GM10266 (cell line): ENCODE data around the gene RPS3A.

Experiments
- DNase-seq: peaks from one replicate; pipeline ENCODE4 v3.0.0; 2012; ENCODE audit errors: extremely low spot score
- CTCF ChIP-seq: IDR thresholded peaks from 2 replicates; pipeline ENCODE4 v1.5.1; 2012; ENCODE audit warnings: mild to moderate bottlenecking, low read depth; ENCODE audit not compliant: control insufficient read depth, insufficient read depth; ENCODE audit errors: missing control alignments

RPS3A gene

GRCh38 chr4:151143162-151143561, 43.7 kb downstream of the RPS3A start:
- TF ChIP-seq CTCF = no peak
- no peak for DNase-seq

DNA sequence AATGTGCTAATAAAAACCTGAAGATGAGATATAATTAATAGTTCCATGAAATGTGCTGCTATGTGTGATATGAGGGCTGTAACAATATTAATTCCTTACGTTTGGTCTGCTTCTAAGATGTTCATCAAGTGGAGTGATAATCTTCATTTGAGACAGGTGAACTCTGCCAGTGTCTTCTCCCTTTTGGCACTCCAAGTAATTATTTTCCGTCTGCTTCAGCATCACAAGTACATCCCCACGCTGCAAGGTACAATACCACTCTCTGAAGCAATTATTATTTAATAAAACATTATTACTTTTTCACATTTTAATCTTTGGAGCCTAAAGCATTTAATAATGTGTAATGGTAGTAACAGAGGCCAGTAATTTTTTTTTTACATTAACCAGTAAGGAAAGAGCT, 44.4 kb downstream of the RPS3A start:
- no peak for DNase-seq
- no peak for TF ChIP-seq CTCF

- DNase-seq = no peak
- no peak for TF ChIP-seq CTCF
Observed at GRCh38 chr4:151144329-151145072, 45.1 kb downstream of the RPS3A start.

DNA sequence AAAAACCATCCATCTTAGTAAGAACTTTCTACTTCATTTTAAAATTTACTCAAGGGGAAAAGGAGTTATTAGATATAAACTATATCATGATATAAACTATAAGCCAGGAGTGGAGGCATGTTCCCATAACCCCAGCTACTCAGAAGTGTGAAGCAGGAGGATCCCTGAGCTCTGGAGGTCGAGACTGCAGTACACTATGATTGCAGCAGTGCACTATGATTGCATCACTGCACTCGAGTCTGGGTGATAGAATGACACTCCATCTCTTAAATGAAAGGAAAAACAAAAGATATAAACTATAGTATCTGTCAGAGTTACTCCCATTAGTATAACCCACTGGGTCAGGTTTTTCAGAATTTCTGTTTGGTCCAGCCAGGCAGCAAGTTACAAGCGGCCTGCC, 47.6 kb downstream of the RPS3A start:
- no peak for DNase-seq
- TF ChIP-seq CTCF = no peak

- no peak for TF ChIP-seq CTCF
- DNase-seq = no peak
Observed at GRCh38 chr4:151148261-151148660, 48.8 kb downstream of the RPS3A start.

- TF ChIP-seq CTCF = no peak
- DNase-seq = no peak
Observed at GRCh38 chr4:151150821-151151580, 51.6 kb downstream of the RPS3A start.

- TF ChIP-seq CTCF = no peak
- DNase-seq = no peak
Observed at GRCh38 chr4:151152028-151152427, 52.6 kb downstream of the RPS3A start.
